ENCODE measurements around the gene SLC6A6. TPM values are rescaled to one million over a fixed set of nuclear protein-coding genes. Genes with fewer than 3 reads are reported as not detected.
A peak's percentile ranks its signal among the peaks of the same experiment; 100 is the strongest.

The SLC6A6 gene
- total and polyA plus RNA-seq, 10 of the 15 experiments (the other 5 are each of a cell fraction or from before 2014, with no cell fraction given): 5.6 to 47.0 (median 20.2) TPM

DNA sequence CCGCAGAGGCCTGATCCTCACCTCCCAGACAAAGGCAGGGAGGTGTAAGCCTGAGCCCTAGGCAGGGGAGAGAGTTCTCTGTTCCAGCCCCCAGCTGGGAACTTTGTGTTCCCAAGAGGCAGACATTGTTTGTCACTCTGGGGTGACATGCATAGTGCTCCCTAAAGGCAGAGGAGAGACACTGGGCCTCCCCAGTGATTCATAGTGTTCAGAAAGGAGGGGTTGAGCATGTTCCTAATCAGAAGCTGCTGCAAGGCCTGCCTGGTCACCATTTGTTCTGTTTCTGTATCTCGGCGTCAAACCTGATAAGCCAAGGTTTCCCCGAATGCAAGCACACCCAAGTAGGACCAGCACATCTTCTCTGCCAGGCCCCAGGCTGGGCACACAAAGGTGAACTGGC lies 24.0 kb upstream of the SLC6A6 start:
- FAIRE-seq (no peak), DNase-seq (ENCODE audit: low read depth, low spot score) (no peak), ATAC-seq (peak; percentile 17)
- TF ChIP-seq STAT3 (IDR thresholded peaks at IDR 0.05; ENCODE audit: low read depth, low read length) (no peak), IKZF2 (IDR thresholded peaks at IDR 0.05) (no peak), CHD2 (IDR thresholded peaks at IDR 0.05; ENCODE audit: borderline replicate concordance, low read depth, low read length) (no peak), POLR2AphosphoS2 (IDR thresholded peaks at IDR 0.05; ENCODE audit: low read depth, low read length) (no peak), IKZF1 (conservative IDR thresholded peaks at IDR 0.05) (no peak)
- TF ChIP-seq, protein P1, sequence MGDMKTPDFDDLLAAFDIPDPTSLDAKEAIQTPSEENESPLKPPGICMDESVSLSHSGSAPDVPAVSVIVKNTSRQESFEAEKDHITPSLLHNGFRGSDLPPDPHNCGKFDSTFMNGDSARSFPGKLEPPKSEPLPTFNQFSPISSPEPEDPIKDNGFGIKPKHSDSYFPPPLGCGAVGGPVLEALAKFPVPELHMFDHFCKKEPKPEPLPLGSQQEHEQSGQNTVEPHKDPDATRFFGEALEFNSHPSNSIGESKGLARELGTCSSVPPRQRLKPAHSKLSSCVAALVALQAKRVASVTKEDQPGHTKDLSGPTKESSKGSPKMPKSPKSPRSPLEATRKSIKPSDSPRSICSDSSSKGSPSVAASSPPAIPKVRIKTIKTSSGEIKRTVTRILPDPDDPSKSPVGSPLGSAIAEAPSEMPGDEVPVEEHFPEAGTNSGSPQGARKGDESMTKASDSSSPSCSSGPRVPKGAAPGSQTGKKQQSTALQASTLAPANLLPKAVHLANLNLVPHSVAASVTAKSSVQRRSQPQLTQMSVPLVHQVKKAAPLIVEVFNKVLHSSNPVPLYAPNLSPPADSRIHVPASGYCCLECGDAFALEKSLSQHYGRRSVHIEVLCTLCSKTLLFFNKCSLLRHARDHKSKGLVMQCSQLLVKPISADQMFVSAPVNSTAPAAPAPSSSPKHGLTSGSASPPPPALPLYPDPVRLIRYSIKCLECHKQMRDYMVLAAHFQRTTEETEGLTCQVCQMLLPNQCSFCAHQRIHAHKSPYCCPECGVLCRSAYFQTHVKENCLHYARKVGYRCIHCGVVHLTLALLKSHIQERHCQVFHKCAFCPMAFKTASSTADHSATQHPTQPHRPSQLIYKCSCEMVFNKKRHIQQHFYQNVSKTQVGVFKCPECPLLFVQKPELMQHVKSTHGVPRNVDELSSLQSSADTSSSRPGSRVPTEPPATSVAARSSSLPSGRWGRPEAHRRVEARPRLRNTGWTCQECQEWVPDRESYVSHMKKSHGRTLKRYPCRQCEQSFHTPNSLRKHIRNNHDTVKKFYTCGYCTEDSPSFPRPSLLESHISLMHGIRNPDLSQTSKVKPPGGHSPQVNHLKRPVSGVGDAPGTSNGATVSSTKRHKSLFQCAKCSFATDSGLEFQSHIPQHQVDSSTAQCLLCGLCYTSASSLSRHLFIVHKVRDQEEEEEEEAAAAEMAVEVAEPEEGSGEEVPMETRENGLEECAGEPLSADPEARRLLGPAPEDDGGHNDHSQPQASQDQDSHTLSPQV (IDR thresholded peaks at IDR 0.05): no peak
- ChIA-PET SMC1A (ENCODE audit: uncharacterized antibody, unreplicated experiment) (interaction anchor here (1.4 to 1.5 kb wide), 2 partner anchors 53 to 82 kb away, joined by 3 read pairs; no protein-coding TSS in a partner anchor), POLR2A (interaction anchor here (1.1 kb wide), 1 partner anchor 9 kb away, joined by 4 read pairs; no protein-coding TSS in a partner anchor), CTCF (interaction anchor here (0.7 to 1.4 kb wide), 3 partner anchors 23 to 131 kb away, joined by 3 to 5 read pairs (median 3); no protein-coding TSS in a partner anchor), RAD21 (ENCODE audit: unreplicated experiment) (interaction anchor here (0.6 kb wide), 1 partner anchor 25 kb away, joined by 3 read pairs; no protein-coding TSS in a partner anchor)
- H3K79me2 ChIP-seq (ENCODE audit: control insufficient read depth, insufficient read depth, low read length): no peaks in the 10 kb centered on the region
- no peak overlapping the region for H3K27ac ChIP-seq (ENCODE audit: control insufficient read depth, insufficient read depth)
- no peak overlapping the region for H2AFZ ChIP-seq (ENCODE audit: control insufficient read depth, low read depth, low read length)
- in situ Hi-C loops (cut with MboI): no loop called here
- WGBS (ENCODE audit: insufficient coverage, insufficient replicate concordance, low lambda C conversion rate, missing lambda C conversion rate): 63% methylated on average over 4 of the region's 4 CpGs
- no peak overlapping the region for H3K4me3 ChIP-seq
- H3K36me3 ChIP-seq (ENCODE audit: control insufficient read depth in 2 of 2, insufficient read depth in 2 of 2, low read length in 1 of 2): no peaks in the 10 kb centered on the region
- peaks cover 6% of the 10 kb centered on the region for H3K4me1 ChIP-seq (ENCODE audit: control insufficient read depth, insufficient read depth, low read length)
- H3K4me2 ChIP-seq (ENCODE audit: control insufficient read depth, insufficient read depth): no peak overlapping the region
- no peak overlapping the region for H3K9ac ChIP-seq (ENCODE audit: control insufficient read depth, insufficient read depth, low read length)
- H3K9me3 ChIP-seq (replicated peaks; ENCODE audit: control insufficient read depth, insufficient read depth, low read length): no peaks in the 10 kb centered on the region
- H4K20me1 ChIP-seq (ENCODE audit: control insufficient read depth, insufficient read depth): no peaks in the 10 kb centered on the region
- no peaks in the 10 kb centered on the region; a peak in 2 of 4 replicates for H3K27me3 ChIP-seq (replicated peaks in 1 of 2; ENCODE audit: control insufficient read depth in 2 of 2, insufficient read depth in 2 of 2, low read length in 1 of 2)
- intact Hi-C loops (cut with micrococcal nuclease; ENCODE audit: unreplicated experiment): no loop called here
- no TSS peak for BruUV-seq (replicated peaks)

All from GM12878 (cell line).